Upper lobe of left lung (tissue), 4 donors: Measurements from ENCODE around the gene CRTC3.

Experiments
- CTCF ChIP-seq, 6 experiments: fragments of 450-650 bp in 4 of 6; fragments of 200-600 bp in 2 of 6; sonication (generic) in 2 of 6; IDR thresholded peaks; one replicate each; pipeline ENCODE4 v1.5.1; 2016 to 2019; ENCODE audit warnings: antibody characterized with exemption in 6 of 6
- POLR2A ChIP-seq, 4 donors: fragments of 450-650 bp; IDR thresholded peaks; one replicate each; pipeline ENCODE4 v1.5.1; 2016 to 2017; ENCODE audit warnings: antibody characterized with exemption in 4 of 4, mild to moderate bottlenecking in 2 of 4
- POLR2AphosphoS5 ChIP-seq, 2 donors: sonication (generic); formaldehyde crosslinking; IDR thresholded peaks; one replicate each; pipeline ENCODE4 v1.5.1; 2017; ENCODE audit warnings: antibody characterized with exemption in 2 of 2

GRCh38 chr15:90593499-90594158 is 63.9 kb downstream of the CRTC3 start:
- TF ChIP-seq CTCF (IDR thresholded peaks at IDR 0.05) (no peak), POLR2A (IDR thresholded peaks at IDR 0.05) (no peak), POLR2AphosphoS5 (IDR thresholded peaks at IDR 0.05) (no peak)
